GM23338 (cell line): ENCODE results near the gene EXOC6B. TPM values are rescaled to one million over a fixed set of nuclear protein-coding genes. Genes with fewer than 3 reads are reported as not detected.

Experiments used
- ATAC-seq: fragments of 200-7000 bp; cut with Tn5 transposase; 3 replicates; pipeline ENCODE4 v1.9.1; 2020
- DNase-seq: peaks from one replicate; pipeline ENCODE4 v3.0.0-alpha.2; 2015; ENCODE audit warnings: low spot score
- H2AFZ ChIP-seq: fragments of 200-600 bp; sonication (generic); 2 replicates; pipeline ENCODE4 v1.8.0; 2016; ENCODE audit warnings: antibody characterized with exemption, mild to moderate bottlenecking, moderate library complexity
- H3F3A ChIP-seq: fragments of 200-600 bp; sonication (generic); replicated peaks from 2 replicates; pipeline ENCODE4 v1.8.0; 2017; ENCODE audit warnings: antibody characterized with exemption, mixed run types, low read depth
- H3K27ac ChIP-seq: fragments of 200-600 bp; sonication (generic); 2 replicates; pipeline ENCODE4 v1.6.1; 2016; ENCODE audit warnings: low read depth
- H3K27me3 ChIP-seq: fragments of 200-600 bp; sonication (generic); 2 replicates; pipeline ENCODE4 v1.8.0; 2016; ENCODE audit warnings: mild to moderate bottlenecking, mixed run types, moderate library complexity; ENCODE audit not compliant: insufficient read depth
- H3K36me3 ChIP-seq: fragments of 200-600 bp; sonication (generic); 2 replicates; pipeline ENCODE4 v1.8.0; 2016; ENCODE audit warnings: mild to moderate bottlenecking; ENCODE audit not compliant: insufficient read depth
- H3K4me1 ChIP-seq: fragments of 200-600 bp; sonication (generic); 2 replicates; pipeline ENCODE4 v1.8.0; 2016; ENCODE audit warnings: mild to moderate bottlenecking, moderate library complexity; ENCODE audit not compliant: insufficient read depth
- H3K4me2 ChIP-seq: fragments of 200-600 bp; sonication (generic); 2 replicates; pipeline ENCODE4 v1.7.1; 2017; ENCODE audit warnings: mixed run types
- H3K4me3 ChIP-seq: fragments of 200-600 bp; sonication (generic); 2 replicates; pipeline ENCODE4 v1.6.1; 2016; ENCODE audit warnings: mixed run types
- H3K79me2 ChIP-seq: fragments of 200-600 bp; sonication (generic); replicated peaks from 2 replicates; pipeline ENCODE4 v1.8.0; 2017; ENCODE audit warnings: mild to moderate bottlenecking; ENCODE audit not compliant: insufficient read depth
- H3K9me2 ChIP-seq: fragments of 200-600 bp; sonication (generic); 2 replicates; pipeline ENCODE4 v1.8.0; 2017; ENCODE audit not compliant: insufficient read depth
- H4K20me1 ChIP-seq: fragments of 200-600 bp; sonication (generic); replicated peaks from 2 replicates; pipeline ENCODE4 v1.8.0; 2017; ENCODE audit warnings: mild to moderate bottlenecking; ENCODE audit not compliant: insufficient read depth
- H3K27ac Mint-ChIP-seq: 2 replicates; pipeline ENCODE4 v1.8.0; 2020; ENCODE audit warnings: inconsistent platforms, mild to moderate bottlenecking, moderate library complexity, mixed read lengths
- H3K27me3 Mint-ChIP-seq: 3 replicates; pipeline ENCODE4 v1.8.0; 2022; ENCODE audit warnings: low read depth, mild to moderate bottlenecking, moderate library complexity, mixed read lengths, inconsistent platforms; ENCODE audit not compliant: insufficient read depth, poor library complexity
- H3K36me3 Mint-ChIP-seq: 3 replicates; pipeline ENCODE4 v1.8.0; 2021; ENCODE audit warnings: low read depth, mild to moderate bottlenecking, inconsistent platforms, moderate library complexity, mixed read lengths
- H3K4me1 Mint-ChIP-seq: 3 replicates; pipeline ENCODE4 v1.8.0; 2020; ENCODE audit warnings: mild to moderate bottlenecking, inconsistent platforms, mixed read lengths
- H3K4me3 Mint-ChIP-seq: 3 replicates; pipeline ENCODE4 v1.8.0; 2021; ENCODE audit warnings: moderate library complexity, mild to moderate bottlenecking, inconsistent platforms, mixed read lengths
- H3K9me3 Mint-ChIP-seq: 3 replicates; pipeline ENCODE4 v1.8.0; 2020; ENCODE audit warnings: moderate library complexity, mild to moderate bottlenecking, inconsistent platforms, mixed read lengths
- CREB1 ChIP-seq: fragments of 250-450 bp; sonication (Bioruptor Pico); IDR thresholded peaks from 2 replicates; pipeline ENCODE4 v1.5.0; 2020; ENCODE audit warnings: low read depth, mild to moderate bottlenecking, moderate library complexity
- EZH2 ChIP-seq: fragments of 200-600 bp; sonication (generic); IDR thresholded peaks from one replicate; pipeline ENCODE4 v1.8.0; 2017; ENCODE audit warnings: antibody characterized with exemption, mild to moderate bottlenecking, low read depth; ENCODE audit not compliant: unreplicated experiment
- EZH2phosphoT487 ChIP-seq: fragments of 200-600 bp; sonication (generic); IDR thresholded peaks from one replicate; pipeline ENCODE4 v1.8.1; 2018; ENCODE audit warnings: antibody characterized with exemption; ENCODE audit not compliant: unreplicated experiment
- JUNB ChIP-seq: IDR thresholded peaks from one replicate; pipeline ENCODE4 v1.6.1; 2016; ENCODE audit warnings: antibody characterized with exemption; ENCODE audit not compliant: unreplicated experiment
- POLR2AphosphoS5 ChIP-seq: IDR thresholded peaks from 2 replicates; pipeline ENCODE4 v1.6.1; 2016; ENCODE audit warnings: antibody characterized with exemption, low read depth
- STAT1 ChIP-seq: IDR thresholded peaks from one replicate; pipeline ENCODE4 v1.6.1; 2016; ENCODE audit warnings: antibody characterized with exemption; ENCODE audit not compliant: unreplicated experiment
- ZNF114 ChIP-seq: fragments of 250-450 bp; sonication (Bioruptor Pico); IDR thresholded peaks from 2 replicates; pipeline ENCODE4 v1.5.0; 2020; ENCODE audit warnings: mild to moderate bottlenecking, moderate library complexity
- ZNF331 ChIP-seq: fragments of 250-450 bp; sonication (Bioruptor Pico); IDR thresholded peaks from 2 replicates; pipeline ENCODE4 v1.5.0; 2020; ENCODE audit warnings: low read depth, mild to moderate bottlenecking, moderate library complexity
- polyA plus RNA-seq: library from polyadenylated mRNA; unstranded; fragments of >200 nt; fragmentation: Nextera tagmentation; extraction: Ambion mirVana; gene quantifications from 2 replicates; pipeline ENCODE4 v1.2.1, GENCODE V29; 2016
- total RNA-seq: library from RNA; depleted of rRNA; stranded (reverse); fragments of >200 nt; shearing (Covaris generic); gene quantifications from 2 replicates; pipeline ENCODE4 v1.2.3, GENCODE V29; 2014
- TF ChIP-seq, protein P1 (sequence below), 2 experiments: fragments of 200-600 bp in 1 of 2; sonication (generic) in 1 of 2; conservative IDR thresholded peaks; 2 replicates each; pipeline versions ENCODE4 v1.5.1 to v1.6.1; 2016 to 2017; ENCODE audit warnings: antibody characterized with exemption in 2 of 2, low read depth in 2 of 2, mild to moderate bottlenecking in 2 of 2, moderate library complexity in 1 of 2
- TF ChIP-seq, protein P2 (sequence below): IDR thresholded peaks from 2 replicates; pipeline ENCODE4 v1.6.1; 2016; ENCODE audit warnings: antibody characterized with exemption
- TF ChIP-seq, protein P3 (sequence below): IDR thresholded peaks from one replicate; pipeline ENCODE4 v1.6.1; 2018; ENCODE audit warnings: antibody characterized with exemption; ENCODE audit not compliant: unreplicated experiment

The EXOC6B gene
- total and polyA plus RNA-seq, 2 experiments from 2014 or later = 7.2 to 45.9 TPM

DNA sequence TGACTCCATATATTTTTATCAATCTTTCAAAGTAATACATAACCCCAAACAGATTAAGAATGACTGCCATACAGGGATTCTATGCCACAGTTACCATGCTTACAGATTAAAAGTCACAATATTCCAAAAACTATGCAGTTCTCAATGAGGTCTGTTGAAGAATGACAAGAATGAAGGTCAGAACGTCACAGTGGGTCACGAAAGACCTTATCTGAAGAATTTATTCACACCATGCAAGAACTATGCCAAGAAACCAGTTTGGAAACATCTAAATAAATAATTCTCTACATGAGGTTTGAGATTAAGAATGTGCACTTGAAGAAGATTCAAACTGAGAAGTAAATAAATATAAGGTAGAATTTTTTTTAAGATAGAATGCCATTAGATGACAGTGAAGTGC is 253.3 kb downstream of the EXOC6B start:
- no peak for TF ChIP-seq POLR2AphosphoS5
- TF ChIP-seq EZH2 = no peak
- no peak for TF ChIP-seq ZNF331 (CRISPR knock-in tag)
- TF ChIP-seq, protein P1, sequence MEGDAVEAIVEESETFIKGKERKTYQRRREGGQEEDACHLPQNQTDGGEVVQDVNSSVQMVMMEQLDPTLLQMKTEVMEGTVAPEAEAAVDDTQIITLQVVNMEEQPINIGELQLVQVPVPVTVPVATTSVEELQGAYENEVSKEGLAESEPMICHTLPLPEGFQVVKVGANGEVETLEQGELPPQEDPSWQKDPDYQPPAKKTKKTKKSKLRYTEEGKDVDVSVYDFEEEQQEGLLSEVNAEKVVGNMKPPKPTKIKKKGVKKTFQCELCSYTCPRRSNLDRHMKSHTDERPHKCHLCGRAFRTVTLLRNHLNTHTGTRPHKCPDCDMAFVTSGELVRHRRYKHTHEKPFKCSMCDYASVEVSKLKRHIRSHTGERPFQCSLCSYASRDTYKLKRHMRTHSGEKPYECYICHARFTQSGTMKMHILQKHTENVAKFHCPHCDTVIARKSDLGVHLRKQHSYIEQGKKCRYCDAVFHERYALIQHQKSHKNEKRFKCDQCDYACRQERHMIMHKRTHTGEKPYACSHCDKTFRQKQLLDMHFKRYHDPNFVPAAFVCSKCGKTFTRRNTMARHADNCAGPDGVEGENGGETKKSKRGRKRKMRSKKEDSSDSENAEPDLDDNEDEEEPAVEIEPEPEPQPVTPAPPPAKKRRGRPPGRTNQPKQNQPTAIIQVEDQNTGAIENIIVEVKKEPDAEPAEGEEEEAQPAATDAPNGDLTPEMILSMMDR (conservative IDR thresholded peaks at IDR 0.05; ENCODE audit: low read depth in 2 of 2) = no peak
- TF ChIP-seq ZNF114 (CRISPR knock-in tag) = no peak
- no peak for TF ChIP-seq STAT1
- TF ChIP-seq CREB1 (CRISPR knock-in tag) = no peak
- TF ChIP-seq JUNB = no peak
- Histone ChIP-seq H3K79me2 (no peaks in the 10 kb centered on the region), H3K4me1 (no peaks in the 10 kb centered on the region), H3F3A (no peaks in the 10 kb centered on the region), H2AFZ (no peak overlapping the region), H3K27me3 (no peaks in the 10 kb centered on the region), H3K4me2 (no peak overlapping the region), H4K20me1 (no peaks in the 10 kb centered on the region), H3K4me3 (no peak overlapping the region), H3K27ac (no peak overlapping the region), H3K9me2 (no peaks in the 10 kb centered on the region), H3K36me3 (no peaks in the 10 kb centered on the region)
- H3K27me3 Mint-ChIP-seq = no peaks in the 10 kb centered on the region
- H3K36me3 Mint-ChIP-seq = no peaks in the 10 kb centered on the region
- no peak overlapping the region for H3K4me3 Mint-ChIP-seq
- H3K4me1 Mint-ChIP-seq = peaks cover 10% of the 10 kb centered on the region
- DNase-seq = no peak
- ATAC-seq = no peak
- no peak overlapping the region; the same call in 1 of the 2 replicates for H3K27ac Mint-ChIP-seq
- H3K9me3 Mint-ChIP-seq = no peaks in the 10 kb centered on the region

DNA sequence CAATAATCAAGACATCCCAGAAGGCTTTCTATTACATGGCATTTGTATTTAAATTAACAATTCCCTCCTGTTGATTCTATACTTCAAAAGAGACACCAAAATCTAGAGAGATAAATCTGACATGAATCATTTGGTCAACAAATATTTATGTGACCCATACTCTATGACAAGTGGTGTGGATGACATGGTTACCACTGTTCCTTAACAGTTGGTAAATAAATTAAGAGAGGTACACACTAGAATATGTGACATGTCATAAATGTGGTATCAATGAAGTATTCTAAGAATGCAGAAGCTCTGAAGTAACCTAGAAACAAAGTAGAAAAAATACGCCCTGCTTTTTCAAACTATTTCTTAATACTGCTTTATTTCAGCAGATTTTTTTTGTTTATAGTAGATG is 255.4 kb downstream of the EXOC6B start:
- no peaks in the 10 kb centered on the region for H4K20me1 ChIP-seq
- Mint-ChIP-seq H3K36me3 (no peaks in the 10 kb centered on the region), H3K27ac (no peak overlapping the region), H3K4me1 (peaks cover 10% of the 10 kb centered on the region), H3K27me3 (no peaks in the 10 kb centered on the region), H3K9me3 (no peaks in the 10 kb centered on the region), H3K4me3 (no peak overlapping the region)
- H3K4me3 ChIP-seq = no peak overlapping the region
- H3K27me3 ChIP-seq = no peaks in the 10 kb centered on the region
- H3K9me2 ChIP-seq = no peaks in the 10 kb centered on the region
- H3K4me2 ChIP-seq = no peak overlapping the region
- no peaks in the 10 kb centered on the region for H3K36me3 ChIP-seq
- no peak for ATAC-seq
- no peaks in the 10 kb centered on the region for H3K79me2 ChIP-seq
- no peak for DNase-seq
- no peak overlapping the region for H2AFZ ChIP-seq
- no peaks in the 10 kb centered on the region for H3F3A ChIP-seq
- TF ChIP-seq, protein P2, sequence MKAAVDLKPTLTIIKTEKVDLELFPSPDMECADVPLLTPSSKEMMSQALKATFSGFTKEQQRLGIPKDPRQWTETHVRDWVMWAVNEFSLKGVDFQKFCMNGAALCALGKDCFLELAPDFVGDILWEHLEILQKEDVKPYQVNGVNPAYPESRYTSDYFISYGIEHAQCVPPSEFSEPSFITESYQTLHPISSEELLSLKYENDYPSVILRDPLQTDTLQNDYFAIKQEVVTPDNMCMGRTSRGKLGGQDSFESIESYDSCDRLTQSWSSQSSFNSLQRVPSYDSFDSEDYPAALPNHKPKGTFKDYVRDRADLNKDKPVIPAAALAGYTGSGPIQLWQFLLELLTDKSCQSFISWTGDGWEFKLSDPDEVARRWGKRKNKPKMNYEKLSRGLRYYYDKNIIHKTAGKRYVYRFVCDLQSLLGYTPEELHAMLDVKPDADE = no peak
- TF ChIP-seq POLR2AphosphoS5 = no peak
- TF ChIP-seq EZH2 = no peak
- TF ChIP-seq, protein P3, sequence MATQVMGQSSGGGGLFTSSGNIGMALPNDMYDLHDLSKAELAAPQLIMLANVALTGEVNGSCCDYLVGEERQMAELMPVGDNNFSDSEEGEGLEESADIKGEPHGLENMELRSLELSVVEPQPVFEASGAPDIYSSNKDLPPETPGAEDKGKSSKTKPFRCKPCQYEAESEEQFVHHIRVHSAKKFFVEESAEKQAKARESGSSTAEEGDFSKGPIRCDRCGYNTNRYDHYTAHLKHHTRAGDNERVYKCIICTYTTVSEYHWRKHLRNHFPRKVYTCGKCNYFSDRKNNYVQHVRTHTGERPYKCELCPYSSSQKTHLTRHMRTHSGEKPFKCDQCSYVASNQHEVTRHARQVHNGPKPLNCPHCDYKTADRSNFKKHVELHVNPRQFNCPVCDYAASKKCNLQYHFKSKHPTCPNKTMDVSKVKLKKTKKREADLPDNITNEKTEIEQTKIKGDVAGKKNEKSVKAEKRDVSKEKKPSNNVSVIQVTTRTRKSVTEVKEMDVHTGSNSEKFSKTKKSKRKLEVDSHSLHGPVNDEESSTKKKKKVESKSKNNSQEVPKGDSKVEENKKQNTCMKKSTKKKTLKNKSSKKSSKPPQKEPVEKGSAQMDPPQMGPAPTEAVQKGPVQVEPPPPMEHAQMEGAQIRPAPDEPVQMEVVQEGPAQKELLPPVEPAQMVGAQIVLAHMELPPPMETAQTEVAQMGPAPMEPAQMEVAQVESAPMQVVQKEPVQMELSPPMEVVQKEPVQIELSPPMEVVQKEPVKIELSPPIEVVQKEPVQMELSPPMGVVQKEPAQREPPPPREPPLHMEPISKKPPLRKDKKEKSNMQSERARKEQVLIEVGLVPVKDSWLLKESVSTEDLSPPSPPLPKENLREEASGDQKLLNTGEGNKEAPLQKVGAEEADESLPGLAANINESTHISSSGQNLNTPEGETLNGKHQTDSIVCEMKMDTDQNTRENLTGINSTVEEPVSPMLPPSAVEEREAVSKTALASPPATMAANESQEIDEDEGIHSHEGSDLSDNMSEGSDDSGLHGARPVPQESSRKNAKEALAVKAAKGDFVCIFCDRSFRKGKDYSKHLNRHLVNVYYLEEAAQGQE = no peak
- TF ChIP-seq ZNF331 (CRISPR knock-in tag) = no peak
- no peak for TF ChIP-seq CREB1 (CRISPR knock-in tag)
- no peak for TF ChIP-seq EZH2phosphoT487
- no peak for TF ChIP-seq ZNF114 (CRISPR knock-in tag)
- H3K4me1 ChIP-seq = no peaks in the 10 kb centered on the region
- no peak overlapping the region for H3K27ac ChIP-seq
